KG1 (cell line): ENCODE measurements around the gene NCAM1.
"Not testable (repeated sequence)": the region's sequence is repeated elsewhere in the genome, so short reads cannot be mapped to it uniquely, and the experiment has no call there.

Source experiments
- DNase-seq: peaks from one replicate; lab custom pipeline; 2025; lab: John Stamatoyannopoulos, UW

NCAM1 gene

DNA sequence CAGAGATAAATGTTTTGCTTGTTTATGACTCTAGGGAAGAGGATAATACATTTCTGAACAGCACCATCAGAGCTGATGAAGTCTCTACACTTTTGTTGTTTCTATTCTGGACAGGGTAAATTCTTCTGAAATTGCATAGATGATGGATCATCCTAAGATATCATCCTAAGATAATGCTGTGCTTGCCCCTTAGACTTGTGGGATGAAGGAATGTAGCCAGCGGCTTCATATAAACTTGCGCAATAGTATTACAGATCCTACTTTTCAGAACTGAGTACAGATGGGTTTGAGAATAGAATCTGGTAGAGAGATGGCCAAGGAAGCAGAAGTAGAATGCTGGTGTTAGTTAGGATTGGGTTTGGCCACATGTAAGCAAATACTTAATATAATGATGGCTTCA lies 61.0 kb downstream of the NCAM1 start:
- no peak for DNase-seq

DNA sequence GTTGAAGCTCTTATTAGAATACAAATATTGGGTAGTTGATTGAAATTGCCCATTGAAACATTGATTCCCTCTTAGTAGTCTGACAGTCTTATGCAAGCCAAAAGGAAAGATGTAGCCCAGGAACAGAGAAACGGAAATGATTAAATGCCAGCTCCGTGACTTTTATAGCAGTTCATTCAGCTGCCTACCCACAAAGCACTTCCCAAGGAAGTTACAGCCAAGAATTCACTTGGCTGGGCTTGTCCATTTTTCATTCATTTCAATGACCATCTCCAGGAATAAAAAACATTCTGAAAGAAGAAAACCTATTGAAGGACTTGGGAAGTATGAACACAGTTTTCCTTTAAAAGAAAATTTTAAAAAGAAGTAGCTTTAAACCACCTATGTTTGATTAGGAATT lies 62.0 kb downstream of the NCAM1 start:
- DNase-seq = no peak

DNA sequence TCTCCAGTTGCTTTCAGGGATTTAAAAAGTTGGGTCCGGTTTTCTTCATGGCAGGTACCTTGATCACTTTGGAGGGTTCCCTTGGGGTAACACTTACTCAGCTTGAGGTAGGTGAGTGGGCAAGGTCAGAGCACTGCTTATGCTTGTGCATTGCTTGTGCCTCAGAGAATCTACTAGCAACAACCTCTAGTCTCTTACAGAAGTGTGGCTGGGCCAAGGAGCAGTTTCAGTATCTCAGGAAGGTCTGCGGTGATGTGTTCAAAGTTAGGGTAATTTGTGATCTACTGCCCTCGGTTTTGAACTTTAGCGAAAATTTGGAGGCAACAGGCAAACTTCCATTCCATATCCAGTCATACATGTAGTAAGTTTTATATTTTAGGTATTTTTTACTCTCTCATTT lies 62.8 kb downstream of the NCAM1 start:
- DNase-seq = no peak

DNA sequence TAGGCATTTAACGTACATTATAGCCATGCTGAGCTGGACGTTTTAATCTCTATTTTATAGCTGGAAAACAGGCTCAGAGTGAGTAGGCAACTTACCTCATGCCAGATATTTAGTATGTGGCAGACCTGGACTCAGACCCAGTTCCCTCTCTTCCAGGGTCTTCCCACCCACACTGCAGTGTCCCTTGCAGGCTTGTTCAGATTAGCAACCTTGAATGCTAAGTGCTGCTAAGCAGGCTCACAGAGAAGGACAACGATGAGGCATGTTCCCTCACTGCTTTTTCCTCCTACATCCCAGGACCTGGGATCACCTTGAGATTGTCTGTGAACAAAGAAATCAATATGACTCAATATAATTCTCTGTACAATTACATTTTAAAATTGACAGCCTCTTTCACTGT lies 65.6 kb downstream of the NCAM1 start:
- DNase-seq = no peak

DNA sequence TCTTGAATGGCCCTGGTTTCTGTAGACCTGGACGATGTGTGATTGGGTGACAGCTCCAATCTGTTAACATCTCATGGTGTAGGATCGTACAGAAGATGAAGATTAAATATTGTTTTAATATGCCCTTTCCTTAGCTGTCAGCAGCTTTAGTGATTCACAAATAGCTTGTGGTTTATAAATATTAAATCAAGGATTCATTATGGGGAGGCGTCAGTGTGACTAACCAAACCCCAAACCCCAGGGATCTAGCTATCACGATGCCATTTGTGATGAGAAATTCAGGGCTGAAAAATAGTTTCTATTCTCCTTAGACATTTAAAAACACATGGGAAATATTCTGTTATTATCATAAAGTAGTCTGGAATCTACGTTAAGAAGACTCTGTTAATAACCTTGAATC lies 73.4 kb downstream of the NCAM1 start:
- no peak for DNase-seq

DNA sequence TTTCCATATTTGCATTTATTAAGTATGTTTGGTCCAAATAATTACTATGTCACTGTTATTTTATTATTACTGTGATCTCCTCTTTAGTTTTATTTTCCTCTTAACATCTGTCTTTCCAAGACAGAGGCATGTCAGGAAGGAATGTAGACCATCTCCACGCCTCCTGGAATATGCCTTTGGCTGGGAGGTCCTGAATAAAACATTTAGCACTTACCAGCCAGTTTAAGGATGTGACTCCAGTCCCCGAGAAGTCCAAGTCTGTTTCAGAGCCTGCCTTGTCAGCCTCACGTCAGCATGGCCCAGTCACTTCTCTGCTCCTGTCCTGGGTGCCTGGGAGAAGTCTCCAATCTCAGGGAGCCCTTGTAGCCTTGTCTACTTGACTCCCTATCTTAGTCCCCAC lies 74.5 kb downstream of the NCAM1 start:
- DNase-seq = no peak

DNA sequence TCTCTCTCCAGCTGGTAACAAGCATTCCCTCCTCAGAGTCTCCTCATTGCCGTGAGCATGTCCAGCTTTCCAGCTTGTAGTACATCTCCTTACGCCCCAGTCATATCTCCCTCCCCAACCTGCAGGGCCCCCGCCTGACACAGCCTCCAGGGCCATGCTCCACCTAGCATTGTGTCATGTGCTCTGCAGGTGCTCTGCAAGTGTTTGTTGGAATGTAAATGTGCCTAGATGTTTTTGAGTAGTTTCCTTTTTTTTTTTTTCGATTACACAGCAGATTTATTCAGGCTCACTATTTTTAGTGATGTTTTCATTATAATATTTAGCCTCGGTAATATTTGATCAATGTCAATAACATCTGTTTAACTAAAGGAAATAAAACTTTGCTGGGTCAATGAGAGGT lies 82.5 kb downstream of the NCAM1 start:
- DNase-seq = no peak

DNA sequence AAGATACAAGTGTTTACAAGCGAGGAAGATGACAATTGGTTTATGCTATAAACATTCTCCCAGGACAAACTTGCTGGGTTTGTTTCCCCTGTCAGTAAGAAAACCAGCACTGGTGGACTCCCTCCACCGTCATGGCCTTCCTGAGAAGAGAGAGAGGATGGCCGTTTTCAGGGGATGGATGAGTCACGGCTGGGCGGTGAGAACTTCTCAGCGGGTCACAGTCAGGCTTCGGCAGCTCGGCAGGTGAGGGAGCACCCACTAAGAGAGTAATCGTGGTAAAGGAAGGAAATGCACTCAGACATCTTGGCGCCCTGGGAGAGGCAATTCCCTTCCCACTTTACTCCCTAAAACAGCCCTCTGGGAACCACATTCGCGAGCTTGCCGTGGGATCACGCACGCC lies 83.9 kb downstream of the NCAM1 start:
- no peak for DNase-seq

DNA sequence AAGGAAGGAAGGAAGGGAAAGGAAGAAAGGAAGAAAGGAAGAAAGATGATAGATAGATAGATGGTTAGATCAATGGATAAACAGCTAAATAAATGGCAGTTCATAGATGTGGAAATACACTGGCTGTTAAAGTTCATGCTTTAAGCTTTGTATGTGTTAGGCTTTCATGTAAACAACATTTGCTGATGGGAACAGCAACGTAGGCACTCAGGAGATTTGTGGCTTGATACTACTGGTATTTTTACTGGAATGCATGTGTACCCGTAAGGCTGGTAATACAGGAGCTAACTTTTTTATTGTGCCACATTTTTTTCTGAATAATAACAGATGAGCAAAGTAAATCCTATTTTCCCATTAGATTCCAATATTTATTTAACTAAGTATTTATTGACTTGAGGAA lies 85.6 kb downstream of the NCAM1 start:
- DNase-seq = no peak

DNA sequence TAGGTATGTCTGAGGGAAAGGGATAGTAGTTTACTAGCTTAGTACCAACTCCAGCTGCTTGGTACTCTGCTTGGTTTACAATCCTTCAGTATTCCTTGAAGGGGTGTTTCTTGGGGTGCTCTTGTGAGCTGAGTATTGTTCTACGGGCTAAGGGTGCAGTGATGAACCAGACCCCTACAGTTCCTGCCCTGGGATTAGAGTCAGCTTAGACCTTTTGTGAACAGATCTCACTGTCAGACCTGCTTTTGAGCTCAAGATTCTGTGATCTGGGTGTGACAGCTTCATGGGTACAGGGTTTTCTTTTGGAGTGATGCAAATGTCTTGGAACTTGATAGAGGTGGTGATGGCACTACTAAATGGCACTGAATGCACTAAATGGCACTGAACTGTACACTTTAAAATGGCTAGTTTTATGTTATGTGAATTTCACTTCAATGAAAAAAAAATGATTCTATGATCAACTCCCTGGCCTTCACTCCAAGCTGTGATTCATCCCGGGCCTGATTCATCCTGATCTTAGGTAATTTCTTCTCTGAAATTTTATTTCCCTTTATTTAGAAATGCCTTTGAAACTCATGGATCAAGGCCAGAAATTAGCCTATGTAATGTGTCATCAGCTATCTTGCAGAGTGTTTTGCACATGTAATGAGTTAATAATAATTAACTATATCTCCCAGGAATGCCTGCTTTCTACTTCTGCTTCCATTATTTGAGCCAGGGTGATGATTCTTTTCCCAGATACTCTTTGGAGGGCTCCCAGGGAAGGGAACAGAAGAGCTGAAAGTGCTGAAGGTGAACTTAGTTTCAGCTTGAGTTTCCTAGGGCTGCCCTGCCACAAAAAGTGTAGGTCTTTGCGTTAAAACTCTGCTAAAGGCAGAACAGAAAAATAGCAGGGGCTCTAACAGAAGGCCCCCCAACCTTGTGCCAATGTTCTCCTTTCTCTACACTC lies 87.9 kb downstream of the NCAM1 start:
- no peak for DNase-seq

DNA sequence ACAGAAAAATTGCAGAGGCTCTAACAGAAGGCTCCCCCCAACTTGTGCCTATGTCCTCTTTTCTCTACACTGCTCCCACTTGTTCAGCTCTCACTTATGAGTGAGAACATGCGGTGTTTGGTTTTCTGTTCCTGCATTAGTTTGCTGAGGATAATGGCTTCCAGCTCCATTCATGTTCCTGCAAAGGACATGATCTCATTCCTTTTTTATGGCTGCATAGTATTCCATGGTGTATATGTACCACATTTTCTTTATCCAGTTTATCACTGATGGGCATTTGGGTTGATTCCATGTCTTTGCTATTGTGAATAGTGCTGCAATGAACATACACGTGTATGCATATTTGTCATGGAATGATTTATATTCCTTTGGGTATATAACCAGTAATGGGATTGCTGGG lies 91.8 kb downstream of the NCAM1 start:
- not testable (repeated sequence) for DNase-seq

DNA sequence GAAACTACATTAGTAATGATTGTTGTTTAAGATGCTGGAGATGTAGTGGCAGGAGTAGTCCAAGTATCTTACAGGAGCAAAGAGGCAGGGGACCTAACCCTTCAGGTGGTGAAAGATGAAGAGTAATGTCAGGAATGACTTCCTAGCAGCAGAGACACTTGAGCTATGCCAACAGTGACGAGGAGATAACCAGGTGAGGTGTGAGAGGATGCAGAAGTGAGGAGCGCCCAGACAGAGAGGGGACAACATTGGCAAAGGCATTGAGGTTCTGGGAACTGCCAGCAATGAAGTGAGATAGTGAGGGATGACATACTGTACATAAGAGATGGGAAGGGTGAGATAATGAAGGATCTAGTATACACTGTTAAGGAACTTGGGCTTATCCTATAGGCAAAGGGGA lies 95.8 kb downstream of the NCAM1 start:
- no peak for DNase-seq

DNA sequence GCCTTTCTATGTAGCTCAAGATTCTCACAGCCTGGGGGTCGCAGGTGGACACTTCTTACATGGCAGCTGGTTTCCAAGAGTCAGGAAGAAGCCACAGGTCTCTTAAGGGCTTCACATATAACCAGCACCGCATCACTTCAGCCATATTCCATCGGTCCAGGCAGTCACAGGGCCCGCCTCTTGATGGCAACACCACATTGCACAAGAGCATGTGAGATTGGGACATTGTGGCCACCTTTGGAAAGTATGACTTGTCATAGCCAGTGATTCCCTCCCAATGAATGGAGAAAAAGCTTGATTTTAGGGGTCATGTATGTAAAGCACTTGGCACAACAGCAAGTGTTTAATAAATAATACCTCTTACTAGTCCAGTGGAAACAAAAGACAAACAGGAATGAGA lies 98.3 kb downstream of the NCAM1 start:
- no peak for DNase-seq

DNA sequence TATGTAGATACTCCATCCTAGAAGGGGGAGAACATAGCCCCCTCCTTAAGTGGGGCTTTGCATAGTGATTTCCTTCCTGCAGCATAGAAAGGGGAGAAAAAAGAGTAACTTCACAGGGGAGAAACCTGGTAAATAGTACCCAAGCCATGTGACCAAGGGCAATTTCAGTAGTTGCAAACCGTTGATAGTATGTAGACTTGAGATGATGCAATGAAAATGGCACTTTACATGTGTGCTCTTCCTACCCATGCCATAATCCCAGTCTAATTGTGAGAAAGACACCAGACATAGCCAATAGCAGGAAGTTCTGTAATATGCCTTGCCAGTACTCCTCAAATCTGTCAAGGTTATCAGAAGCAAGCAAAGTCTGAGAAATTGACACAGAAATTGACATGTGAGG lies 104.1 kb downstream of the NCAM1 start:
- DNase-seq = no peak

DNA sequence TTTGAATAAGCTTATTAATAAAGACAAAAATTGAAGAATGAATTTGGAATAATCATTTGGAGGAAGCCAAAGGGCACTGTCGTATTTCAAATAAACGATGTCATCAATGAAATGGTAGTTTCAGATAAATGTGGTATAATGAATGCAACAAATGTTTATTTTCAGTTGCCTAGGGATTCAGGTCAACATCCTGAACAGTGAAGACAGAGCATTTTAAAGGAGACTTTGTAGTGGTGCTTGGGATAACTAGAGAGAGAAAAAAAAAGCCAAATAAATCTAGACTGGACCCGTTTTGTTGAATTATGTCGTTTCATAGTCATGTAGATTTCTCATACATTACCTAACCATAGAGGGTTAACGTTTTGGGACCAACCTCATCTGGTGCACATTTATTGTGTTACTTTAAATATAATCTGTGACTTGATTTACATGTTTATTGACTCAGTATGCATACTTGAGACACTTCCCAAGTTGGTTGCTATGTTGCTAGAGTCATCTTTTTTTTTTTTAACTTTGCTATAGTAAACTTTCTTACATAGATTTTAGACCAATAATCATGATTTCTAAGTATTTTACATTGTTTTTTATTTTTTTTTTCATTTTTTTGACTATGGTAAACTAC lies 111.1 kb downstream of the NCAM1 start:
- DNase-seq = no peak

DNA sequence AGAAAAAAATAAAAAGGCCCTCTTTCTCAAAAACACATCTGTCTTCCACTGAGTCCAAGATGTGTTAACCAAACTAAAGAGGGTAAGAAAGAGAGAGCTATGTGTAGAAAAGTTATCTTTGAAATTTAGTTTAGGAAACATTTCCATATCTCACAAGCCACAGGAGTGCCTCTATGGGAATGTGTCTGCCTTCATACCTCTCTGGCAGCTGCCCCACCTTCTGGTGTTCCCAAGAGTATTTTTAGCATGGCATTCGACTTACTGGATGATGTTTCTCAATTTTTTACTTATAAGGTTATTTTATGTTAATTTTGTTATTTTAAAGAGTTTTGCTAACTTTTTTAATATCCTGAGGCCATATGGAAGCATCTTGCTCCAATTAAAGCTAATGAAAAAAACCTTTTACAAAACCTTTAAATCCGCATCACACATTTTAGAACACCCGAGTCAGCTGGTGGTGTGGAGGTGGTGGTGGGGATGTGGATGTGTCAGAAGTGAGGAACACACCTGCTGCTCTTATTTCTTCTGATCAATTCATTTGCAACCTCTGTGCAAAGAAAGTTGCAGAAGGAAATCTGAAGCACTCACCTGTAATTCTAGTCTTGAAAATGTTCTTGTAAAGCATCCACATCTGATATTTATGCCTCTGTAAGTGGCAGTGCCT lies 112.2 kb downstream of the NCAM1 start:
- DNase-seq = no peak

DNA sequence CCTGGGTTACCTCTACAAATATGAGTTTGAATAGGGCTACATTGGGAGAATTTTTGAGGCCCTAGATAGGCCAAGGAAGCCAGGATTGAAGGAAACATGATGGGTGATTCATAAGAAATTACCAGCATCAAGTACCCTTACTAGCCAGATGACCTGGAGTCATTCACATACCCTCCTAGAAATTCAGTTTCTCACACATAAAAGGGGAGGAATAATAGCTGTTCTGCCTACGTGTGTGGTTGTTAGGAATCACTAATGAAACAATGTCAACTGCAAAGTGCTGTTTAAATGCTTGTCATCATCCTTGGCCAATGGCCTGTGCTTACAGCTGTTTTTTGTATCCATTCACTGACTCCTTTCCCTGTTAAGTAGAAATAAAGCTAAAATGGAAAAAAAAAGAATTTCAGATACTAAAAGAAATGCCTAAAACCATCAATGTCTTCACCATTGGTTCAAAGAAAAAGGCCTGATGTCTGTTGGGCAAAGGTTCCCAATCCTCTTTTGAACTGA lies 114.4 kb downstream of the NCAM1 start:
- no peak for DNase-seq

DNA sequence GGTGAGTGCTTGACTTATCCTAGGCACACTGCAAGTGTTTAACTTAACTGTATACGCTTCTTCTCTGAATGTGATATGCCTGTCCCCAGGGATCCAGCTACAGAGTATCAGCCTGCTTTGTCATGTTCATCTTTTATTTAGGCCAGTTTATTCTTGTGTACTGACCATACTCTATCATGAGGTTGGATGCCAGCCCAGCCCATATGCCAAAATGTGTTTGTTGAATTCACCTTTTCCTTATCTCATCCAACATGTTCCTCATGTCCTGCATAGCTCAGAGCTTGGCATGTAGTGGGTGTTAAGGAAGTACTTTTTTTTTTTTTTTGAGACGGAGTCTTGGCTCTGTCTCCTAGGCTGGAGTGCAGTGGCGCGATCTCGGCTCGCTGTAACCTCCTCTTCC lies 116.2 kb downstream of the NCAM1 start:
- no peak for DNase-seq

DNA sequence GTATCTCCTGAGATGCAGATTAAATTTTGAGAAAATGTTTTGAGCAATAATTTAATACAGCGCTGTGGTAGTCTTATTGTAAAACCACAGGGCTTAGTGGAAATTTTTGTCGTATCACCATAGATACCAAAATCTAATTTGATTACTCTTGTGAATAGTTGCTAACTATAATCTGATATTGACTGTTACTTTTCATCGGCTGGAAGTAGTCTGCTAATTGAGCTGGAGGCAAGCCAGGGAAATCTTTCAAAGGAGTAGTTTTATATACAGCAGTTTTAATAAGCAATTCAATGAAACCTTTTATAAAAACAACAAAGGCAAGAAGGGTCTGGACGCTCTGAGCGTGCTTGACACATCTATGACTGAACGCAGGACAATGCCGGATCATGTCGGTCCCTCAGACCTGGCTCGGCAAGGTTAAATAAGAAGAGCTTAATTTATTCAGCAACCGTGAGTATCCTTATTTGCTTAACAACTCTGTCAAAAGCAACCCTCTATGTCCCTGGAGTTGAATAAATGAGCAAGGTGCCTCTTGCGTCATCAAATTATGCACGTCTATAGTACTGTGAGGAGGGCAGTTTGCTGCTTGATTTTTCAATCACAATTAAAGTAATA lies 121.2 kb downstream of the NCAM1 start:
- DNase-seq = no peak

DNA sequence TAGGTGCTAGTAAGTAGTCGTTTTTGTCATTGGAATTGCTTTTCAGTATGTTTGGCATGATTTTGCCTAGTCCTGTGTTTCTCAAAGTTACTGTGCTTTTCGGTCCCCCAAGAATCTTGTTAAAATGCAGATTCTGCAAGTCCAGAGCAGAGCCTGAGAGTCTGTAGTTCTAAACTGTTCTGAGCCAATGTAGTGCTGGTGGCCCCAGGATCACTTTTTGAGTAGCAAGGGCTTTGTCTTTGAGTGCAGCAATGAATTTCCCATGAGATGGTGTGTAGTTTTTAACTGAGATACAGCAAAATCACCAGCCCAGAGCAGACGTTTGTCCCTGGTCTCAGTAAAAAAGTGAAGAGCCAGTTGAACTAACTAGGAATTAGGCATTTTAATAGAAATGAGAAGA lies 122.4 kb downstream of the NCAM1 start:
- DNase-seq = no peak

DNA sequence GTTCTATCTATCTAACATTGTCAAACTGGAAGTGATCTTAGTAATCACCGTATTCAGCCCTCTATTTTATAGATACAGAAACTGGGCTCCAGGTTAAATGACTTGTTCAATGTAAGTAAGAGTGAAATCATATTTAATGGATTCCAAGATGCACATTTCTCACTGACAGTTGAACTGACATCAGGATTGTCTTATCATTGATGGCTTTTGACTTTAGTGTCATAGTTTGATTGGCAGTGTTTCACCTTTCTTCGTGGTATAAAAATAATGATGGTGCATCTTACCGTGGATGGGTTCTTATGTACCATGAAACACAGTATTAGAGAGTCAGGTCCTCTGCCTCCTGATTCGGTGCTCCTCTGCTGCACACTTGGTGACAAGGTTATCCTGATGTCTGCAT lies 123.1 kb downstream of the NCAM1 start:
- DNase-seq = no peak

DNA sequence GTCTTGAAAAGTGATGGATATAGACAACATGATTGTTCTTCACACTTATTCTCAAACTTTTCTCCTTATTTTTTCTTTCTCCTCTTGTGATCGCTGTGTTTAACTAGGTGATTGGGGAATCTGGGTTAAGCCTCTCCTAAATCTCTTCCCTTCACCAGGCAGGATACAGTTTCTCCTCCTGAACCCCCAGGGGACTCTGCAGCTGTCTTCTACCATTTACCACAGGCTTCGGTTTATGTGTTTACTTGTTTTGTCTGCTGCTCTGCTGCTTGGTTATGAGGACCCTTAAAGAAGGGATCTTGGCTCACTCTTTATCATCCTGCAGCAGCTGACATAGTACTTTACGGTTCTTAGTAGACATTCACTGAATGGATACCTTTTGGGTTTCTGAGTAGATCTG lies 124.2 kb downstream of the NCAM1 start:
- DNase-seq = no peak

DNA sequence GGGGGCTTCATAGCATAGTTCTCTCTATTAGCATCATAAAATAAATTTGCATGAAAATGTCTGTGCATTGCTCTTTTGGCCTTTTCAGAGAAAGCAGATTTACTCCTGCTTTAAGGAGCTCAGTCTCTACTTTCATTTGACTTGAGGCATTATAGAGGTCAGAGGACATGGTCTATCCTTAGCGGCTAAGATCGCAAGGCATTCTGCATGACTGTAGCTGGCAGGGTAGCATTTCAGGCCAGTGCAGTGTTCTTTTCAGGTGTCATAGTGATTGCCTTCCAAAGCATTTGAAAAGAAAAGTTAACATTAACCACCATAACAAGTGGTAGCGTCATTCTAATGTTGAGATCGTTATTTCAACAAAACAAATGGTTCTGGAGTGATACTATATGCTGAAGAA lies 126.5 kb downstream of the NCAM1 start:
- DNase-seq = no peak
